ENCODE data around the gene PLCB2. TPM values are rescaled to one million over a fixed set of nuclear protein-coding genes. Genes with fewer than 3 reads are reported as not detected.

The PLCB2 gene
- polyA plus RNA-seq, 1 donor from 2014 or later, result 7.4 TPM

- TF ChIP-seq MXI1 (conservative IDR thresholded peaks at IDR 0.05; ENCODE audit: poor library complexity, severe bottlenecking) (no peak), EP300 (conservative IDR thresholded peaks at IDR 0.05; ENCODE audit: poor library complexity, severe bottlenecking) (no peak)
- Histone ChIP-seq H3K27ac (ENCODE audit: low read length) (no peak overlapping the region), H3K4me3 (ENCODE audit: low read length) (no peak overlapping the region), H3K79me2 (replicated peaks; ENCODE audit: insufficient read depth, low read length) (no peaks in the 10 kb centered on the region), H2AFZ (ENCODE audit: low read depth, low read length) (no peak overlapping the region), H3K36me3 (ENCODE audit: insufficient read depth, low read length) (no peaks in the 10 kb centered on the region), H3K9me3 (ENCODE audit: low read length) (no peaks in the 10 kb centered on the region), H3K9ac (ENCODE audit: low read length) (no peak overlapping the region), H3F3A (ENCODE audit: insufficient read depth, low read length, poor library complexity, severe bottlenecking) (no peaks in the 10 kb centered on the region), H3K27me3 (ENCODE audit: insufficient read depth, low read depth, low read length) (no peaks in the 10 kb centered on the region), H3K9me2 (ENCODE audit: insufficient read depth, low read length) (no peaks in the 10 kb centered on the region), H3K4me2 (ENCODE audit: low read length) (no peak overlapping the region), H4K20me1 (ENCODE audit: insufficient read depth) (no peaks in the 10 kb centered on the region)
Observed at GRCh38 chr15:40295877-40296560, 11.7 kb downstream of the PLCB2 start.

- no peak for TF ChIP-seq SMC3 (conservative IDR thresholded peaks at IDR 0.05; ENCODE audit: poor library complexity)
- TF ChIP-seq, protein P1, sequence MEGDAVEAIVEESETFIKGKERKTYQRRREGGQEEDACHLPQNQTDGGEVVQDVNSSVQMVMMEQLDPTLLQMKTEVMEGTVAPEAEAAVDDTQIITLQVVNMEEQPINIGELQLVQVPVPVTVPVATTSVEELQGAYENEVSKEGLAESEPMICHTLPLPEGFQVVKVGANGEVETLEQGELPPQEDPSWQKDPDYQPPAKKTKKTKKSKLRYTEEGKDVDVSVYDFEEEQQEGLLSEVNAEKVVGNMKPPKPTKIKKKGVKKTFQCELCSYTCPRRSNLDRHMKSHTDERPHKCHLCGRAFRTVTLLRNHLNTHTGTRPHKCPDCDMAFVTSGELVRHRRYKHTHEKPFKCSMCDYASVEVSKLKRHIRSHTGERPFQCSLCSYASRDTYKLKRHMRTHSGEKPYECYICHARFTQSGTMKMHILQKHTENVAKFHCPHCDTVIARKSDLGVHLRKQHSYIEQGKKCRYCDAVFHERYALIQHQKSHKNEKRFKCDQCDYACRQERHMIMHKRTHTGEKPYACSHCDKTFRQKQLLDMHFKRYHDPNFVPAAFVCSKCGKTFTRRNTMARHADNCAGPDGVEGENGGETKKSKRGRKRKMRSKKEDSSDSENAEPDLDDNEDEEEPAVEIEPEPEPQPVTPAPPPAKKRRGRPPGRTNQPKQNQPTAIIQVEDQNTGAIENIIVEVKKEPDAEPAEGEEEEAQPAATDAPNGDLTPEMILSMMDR (IDR thresholded peaks at IDR 0.05; ENCODE audit: poor library complexity, severe bottlenecking), result no peak
- no peak for TF ChIP-seq TAF1 (IDR thresholded peaks at IDR 0.05; ENCODE audit: low read depth)
- TF ChIP-seq, protein P2, sequence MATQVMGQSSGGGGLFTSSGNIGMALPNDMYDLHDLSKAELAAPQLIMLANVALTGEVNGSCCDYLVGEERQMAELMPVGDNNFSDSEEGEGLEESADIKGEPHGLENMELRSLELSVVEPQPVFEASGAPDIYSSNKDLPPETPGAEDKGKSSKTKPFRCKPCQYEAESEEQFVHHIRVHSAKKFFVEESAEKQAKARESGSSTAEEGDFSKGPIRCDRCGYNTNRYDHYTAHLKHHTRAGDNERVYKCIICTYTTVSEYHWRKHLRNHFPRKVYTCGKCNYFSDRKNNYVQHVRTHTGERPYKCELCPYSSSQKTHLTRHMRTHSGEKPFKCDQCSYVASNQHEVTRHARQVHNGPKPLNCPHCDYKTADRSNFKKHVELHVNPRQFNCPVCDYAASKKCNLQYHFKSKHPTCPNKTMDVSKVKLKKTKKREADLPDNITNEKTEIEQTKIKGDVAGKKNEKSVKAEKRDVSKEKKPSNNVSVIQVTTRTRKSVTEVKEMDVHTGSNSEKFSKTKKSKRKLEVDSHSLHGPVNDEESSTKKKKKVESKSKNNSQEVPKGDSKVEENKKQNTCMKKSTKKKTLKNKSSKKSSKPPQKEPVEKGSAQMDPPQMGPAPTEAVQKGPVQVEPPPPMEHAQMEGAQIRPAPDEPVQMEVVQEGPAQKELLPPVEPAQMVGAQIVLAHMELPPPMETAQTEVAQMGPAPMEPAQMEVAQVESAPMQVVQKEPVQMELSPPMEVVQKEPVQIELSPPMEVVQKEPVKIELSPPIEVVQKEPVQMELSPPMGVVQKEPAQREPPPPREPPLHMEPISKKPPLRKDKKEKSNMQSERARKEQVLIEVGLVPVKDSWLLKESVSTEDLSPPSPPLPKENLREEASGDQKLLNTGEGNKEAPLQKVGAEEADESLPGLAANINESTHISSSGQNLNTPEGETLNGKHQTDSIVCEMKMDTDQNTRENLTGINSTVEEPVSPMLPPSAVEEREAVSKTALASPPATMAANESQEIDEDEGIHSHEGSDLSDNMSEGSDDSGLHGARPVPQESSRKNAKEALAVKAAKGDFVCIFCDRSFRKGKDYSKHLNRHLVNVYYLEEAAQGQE (IDR thresholded peaks at IDR 0.05; ENCODE audit: borderline replicate concordance), result no peak
- TF ChIP-seq POLR2AphosphoS5 (IDR thresholded peaks at IDR 0.05), result no peak
Observed at GRCh38 chr15:40295297-40295696, 12.4 kb downstream of the PLCB2 start.

More at GRCh38 chr15:40295297-40295696, 12.4 kb downstream of the PLCB2 start:
- no peak overlapping the region for H3K27ac ChIP-seq (ENCODE audit: low read length)
- no peaks in the 10 kb centered on the region for H3K36me3 ChIP-seq (ENCODE audit: insufficient read depth, low read length)
- no peaks in the 10 kb centered on the region for H3K9me3 ChIP-seq (ENCODE audit: low read length)
- no peaks in the 10 kb centered on the region for H4K20me1 ChIP-seq (ENCODE audit: insufficient read depth)
- H2AFZ ChIP-seq (ENCODE audit: low read depth, low read length), result no peak overlapping the region
- H3K9me2 ChIP-seq (ENCODE audit: insufficient read depth, low read length), result no peaks in the 10 kb centered on the region
- H3K79me2 ChIP-seq (replicated peaks; ENCODE audit: insufficient read depth, low read length), result no peaks in the 10 kb centered on the region
- no peak overlapping the region for H3K4me2 ChIP-seq (ENCODE audit: low read length)
- H3K9ac ChIP-seq (ENCODE audit: low read length), result no peak overlapping the region
- no peak overlapping the region for H3K4me3 ChIP-seq (ENCODE audit: low read length)
- no peaks in the 10 kb centered on the region for H3K27me3 ChIP-seq (ENCODE audit: insufficient read depth, low read depth, low read length)
- H3F3A ChIP-seq (ENCODE audit: insufficient read depth, low read length, poor library complexity, severe bottlenecking), result no peaks in the 10 kb centered on the region
